GM12874 (cell line): Measurements from ENCODE around the gene IGFBPL1.

Experiments used
- CTCF ChIP-seq: IDR thresholded peaks from 2 replicates; pipeline ENCODE4 v1.5.1; 2011; ENCODE audit warnings: low read depth, mild to moderate bottlenecking, control low read depth, low read length, moderate library complexity; ENCODE audit not compliant: insufficient read depth

Gene IGFBPL1

DNA sequence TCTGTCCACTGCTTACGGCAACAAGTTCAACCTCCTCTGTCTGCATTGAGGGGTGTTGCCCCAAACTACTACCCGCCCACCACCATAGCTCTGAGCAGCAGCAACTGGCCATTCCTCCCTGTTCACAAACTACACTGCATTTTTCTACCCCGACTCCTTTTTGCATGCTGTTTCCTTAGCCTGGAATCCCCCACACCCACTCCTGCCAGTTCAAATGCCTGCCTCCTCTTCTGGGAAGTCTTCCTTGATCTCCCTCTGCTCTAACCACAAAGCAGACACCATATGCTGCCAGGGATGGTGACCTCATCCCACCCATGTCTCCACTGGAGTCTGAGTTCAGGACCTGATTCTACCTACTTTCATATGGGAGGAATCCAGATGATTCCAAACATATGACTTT, 18.5 kb downstream of the IGFBPL1 start:
- no peak for TF ChIP-seq CTCF

DNA sequence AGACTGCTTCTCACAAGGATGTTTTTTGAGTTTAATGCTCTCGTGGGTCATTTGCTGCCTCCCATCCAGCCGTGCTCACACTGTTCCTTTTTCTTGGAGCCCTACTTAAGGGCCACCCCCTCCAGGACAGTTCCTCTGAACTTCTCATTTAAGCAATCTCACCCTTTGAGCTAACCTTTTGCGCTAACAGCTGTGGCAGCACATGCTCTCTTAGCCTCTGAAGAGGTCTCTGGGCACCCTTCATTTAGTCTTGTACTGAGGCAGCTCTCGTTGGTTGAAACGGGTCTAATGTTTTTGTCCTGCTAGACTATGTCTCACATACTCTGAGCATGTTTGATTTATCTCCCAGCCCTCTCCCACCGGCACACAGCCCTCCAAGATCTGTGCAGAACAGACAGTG, 19.9 kb downstream of the IGFBPL1 start:
- TF ChIP-seq CTCF, result no peak

GRCh38 chr9:38401994-38402393, 22.3 kb downstream of the IGFBPL1 start:
- TF ChIP-seq CTCF, result no peak

DNA sequence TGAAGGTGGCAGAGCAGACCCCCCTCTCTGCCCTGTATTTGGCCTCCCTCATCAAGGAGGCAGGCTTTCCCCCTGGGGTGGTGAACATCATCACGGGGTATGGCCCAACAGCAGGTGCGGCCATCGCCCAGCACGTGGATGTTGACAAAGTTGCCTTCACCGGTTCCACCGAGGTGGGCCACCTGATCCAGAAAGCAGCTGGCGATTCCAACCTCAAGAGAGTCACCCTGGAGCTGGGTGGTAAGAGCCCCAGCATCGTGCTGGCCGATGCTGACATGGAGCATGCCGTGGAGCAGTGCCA, 27.9 kb downstream of the IGFBPL1 start:
- TF ChIP-seq CTCF, result no peak

DNA sequence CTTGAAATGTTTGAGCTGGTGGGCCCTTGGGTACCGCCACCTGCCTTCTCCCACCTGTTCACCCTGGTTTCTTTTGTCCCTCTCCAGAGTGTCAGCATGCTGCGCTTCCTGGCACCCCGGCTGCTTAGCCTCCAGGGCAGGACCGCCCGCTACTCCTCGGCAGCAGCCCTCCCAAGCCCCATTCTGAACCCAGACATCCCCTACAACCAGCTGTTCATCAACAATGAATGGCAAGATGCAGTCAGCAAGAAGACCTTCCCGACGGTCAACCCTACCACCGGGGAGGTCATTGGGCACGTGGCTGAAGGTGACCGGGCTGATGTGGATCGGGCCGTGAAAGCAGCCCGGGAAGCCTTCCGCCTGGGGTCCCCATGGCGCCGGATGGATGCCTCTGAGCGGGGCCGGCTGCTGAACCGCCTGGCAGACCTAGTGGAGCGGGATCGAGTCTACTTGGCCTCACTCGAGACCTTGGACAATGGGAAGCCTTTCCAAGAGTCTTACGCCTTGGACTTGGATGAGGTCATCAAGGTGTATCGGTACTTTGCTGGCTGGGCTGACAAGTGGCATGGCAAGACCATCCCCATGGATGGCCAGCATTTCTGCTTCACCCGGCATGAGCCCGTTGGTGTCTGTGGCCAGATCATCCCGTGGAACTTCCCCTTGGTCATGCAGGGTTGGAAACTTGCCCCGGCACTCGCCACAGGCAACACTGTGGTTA, 28.4 kb downstream of the IGFBPL1 start:
- TF ChIP-seq CTCF, result no peak

GRCh38 chr9:38394416-38394815, 29.8 kb downstream of the IGFBPL1 start:
- TF ChIP-seq CTCF, result no peak

- TF ChIP-seq CTCF, result no peak
These were observed 31.0 kb downstream of the IGFBPL1 start for GRCh38 chr9:38393128-38393796.
